ENCODE measurements around the gene NLRP5. TPM values are rescaled to one million over a fixed set of nuclear protein-coding genes. Genes with fewer than 3 reads are reported as not detected.

The NLRP5 gene
- total RNA-seq, 1 donor from 2014 or later = not detected

DNA sequence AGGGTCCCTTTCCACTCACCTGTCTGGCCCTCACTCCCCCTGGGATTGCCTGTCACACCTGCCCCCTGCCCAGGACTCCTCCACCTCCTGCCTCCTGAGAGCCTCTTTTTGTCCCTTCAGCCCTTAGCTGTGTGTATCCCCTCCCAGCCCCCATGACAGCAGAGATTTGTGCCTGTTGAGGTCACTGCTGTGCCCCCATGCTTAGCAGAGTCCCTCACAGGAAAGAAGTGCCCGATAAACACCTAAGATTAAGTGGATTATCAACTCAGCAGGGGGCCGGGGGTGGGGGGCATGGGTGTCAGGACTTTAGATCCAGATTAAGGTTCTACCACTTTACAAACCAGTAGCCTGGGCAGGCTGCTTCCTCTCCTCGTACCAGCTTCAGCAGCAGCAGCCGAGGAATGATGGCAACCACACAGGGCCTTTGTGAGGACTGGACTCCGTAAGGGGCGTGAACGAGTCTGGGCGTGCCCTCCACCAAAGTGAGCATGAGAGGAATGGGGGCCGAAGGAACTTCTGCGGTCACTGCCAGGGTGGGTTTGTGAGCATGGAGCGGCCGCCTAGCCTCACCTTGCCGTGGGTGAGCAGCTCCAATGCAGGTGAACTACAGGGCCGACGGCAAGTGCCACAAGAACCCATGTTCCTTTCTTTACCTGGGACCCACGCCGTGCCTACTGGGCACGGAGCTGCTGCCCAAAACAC is 98.4 kb downstream of the NLRP5 start:
- H3K4me3 ChIP-seq (ENCODE audit: low read depth, low read length) = no peak overlapping the region
- TF ChIP-seq, protein P1, sequence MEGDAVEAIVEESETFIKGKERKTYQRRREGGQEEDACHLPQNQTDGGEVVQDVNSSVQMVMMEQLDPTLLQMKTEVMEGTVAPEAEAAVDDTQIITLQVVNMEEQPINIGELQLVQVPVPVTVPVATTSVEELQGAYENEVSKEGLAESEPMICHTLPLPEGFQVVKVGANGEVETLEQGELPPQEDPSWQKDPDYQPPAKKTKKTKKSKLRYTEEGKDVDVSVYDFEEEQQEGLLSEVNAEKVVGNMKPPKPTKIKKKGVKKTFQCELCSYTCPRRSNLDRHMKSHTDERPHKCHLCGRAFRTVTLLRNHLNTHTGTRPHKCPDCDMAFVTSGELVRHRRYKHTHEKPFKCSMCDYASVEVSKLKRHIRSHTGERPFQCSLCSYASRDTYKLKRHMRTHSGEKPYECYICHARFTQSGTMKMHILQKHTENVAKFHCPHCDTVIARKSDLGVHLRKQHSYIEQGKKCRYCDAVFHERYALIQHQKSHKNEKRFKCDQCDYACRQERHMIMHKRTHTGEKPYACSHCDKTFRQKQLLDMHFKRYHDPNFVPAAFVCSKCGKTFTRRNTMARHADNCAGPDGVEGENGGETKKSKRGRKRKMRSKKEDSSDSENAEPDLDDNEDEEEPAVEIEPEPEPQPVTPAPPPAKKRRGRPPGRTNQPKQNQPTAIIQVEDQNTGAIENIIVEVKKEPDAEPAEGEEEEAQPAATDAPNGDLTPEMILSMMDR (conservative IDR thresholded peaks at IDR 0.05; ENCODE audit: low read depth, low read length) = no peak
- no peak for DNase-seq (ENCODE audit: low read depth)

DNA sequence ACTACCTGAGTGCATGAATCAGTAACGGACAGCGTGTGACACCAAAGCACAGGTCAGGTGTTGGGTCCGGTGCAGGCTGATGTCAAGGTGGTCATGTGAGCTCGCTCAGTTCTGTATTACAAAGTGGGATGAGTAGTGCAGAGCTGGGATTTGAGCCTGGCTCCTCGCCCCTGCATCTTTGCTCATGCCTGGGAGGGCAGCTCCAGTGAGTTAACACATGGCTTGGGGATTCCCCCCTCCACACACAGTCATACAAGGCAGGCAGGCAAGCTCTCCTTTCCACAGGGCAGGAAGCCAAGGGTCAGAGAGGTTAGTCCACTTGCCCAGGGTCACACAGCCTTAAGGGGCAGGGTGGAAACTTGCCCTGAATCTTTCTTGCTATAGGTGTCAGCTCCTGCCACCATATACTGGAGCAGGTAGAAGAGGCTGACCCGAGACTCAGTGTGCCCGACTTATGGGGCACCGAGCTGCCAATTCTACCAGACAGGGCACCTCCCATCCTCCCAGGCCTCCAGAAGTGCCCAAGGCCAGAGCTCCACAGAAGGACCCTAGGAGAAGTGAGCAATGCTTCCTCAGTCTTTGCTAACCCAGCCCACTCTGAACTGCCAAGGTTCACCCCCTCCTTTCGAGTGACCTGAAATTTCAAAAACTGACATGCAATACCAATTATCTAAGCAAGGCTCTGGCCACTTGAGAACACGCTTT is 99.1 kb downstream of the NLRP5 start:
- TF ChIP-seq, protein P1 (conservative IDR thresholded peaks at IDR 0.05; ENCODE audit: low read depth, low read length) = no peak
- H3K4me3 ChIP-seq (ENCODE audit: low read depth, low read length) = no peak overlapping the region
- no peak for DNase-seq (ENCODE audit: low read depth)

DNA sequence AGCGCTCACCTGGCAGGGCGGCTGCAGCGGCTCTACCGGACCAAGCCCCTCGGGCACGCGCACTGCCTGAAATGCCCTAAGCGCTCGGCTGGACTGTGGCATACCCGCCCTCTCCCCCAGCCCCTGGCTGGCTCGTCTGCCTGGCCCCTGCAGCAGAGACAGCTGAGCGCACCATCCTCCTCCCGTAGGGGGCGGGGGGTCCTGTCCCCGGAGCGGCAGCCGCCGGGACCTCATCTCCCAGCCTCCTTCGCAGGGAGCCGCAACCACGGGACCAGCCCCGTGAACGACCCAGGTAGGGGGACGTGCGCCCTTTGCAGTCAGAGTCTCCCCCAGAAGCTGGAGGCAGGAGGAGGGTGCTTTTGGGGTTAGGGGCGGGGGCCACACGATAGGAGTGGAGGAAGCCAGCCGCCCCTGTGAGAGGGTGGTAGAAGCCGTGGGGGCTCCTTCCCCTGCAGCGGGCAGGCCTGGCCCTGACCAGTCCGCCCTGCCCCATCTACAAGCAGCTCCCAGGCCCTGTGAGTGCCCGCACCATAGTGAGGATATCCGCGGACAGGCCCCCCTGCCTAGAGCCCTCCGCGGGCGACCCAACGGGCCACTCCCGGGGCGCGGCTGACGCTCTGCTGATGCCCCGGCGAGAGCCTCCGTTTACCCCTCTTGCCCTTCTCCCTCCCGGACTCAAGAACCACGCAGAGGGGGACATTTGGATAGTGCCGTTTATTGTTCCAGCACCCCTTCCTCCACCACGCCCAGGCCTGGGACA is 100.3 kb downstream of the NLRP5 start:
- TF ChIP-seq, protein P1 (conservative IDR thresholded peaks at IDR 0.05; ENCODE audit: low read depth, low read length) = no peak
- H3K4me3 ChIP-seq (ENCODE audit: low read depth, low read length) = no peak overlapping the region
- DNase-seq (ENCODE audit: low read depth) = no peak

GRCh38 chr19:56087647-56088496 is 101.3 kb downstream of the NLRP5 start:
- no peak overlapping the region for H3K4me3 ChIP-seq (ENCODE audit: low read depth, low read length)
- TF ChIP-seq, protein P1 (conservative IDR thresholded peaks at IDR 0.05; ENCODE audit: low read depth, low read length) = no peak
- DNase-seq (ENCODE audit: low read depth) = no peak

DNA sequence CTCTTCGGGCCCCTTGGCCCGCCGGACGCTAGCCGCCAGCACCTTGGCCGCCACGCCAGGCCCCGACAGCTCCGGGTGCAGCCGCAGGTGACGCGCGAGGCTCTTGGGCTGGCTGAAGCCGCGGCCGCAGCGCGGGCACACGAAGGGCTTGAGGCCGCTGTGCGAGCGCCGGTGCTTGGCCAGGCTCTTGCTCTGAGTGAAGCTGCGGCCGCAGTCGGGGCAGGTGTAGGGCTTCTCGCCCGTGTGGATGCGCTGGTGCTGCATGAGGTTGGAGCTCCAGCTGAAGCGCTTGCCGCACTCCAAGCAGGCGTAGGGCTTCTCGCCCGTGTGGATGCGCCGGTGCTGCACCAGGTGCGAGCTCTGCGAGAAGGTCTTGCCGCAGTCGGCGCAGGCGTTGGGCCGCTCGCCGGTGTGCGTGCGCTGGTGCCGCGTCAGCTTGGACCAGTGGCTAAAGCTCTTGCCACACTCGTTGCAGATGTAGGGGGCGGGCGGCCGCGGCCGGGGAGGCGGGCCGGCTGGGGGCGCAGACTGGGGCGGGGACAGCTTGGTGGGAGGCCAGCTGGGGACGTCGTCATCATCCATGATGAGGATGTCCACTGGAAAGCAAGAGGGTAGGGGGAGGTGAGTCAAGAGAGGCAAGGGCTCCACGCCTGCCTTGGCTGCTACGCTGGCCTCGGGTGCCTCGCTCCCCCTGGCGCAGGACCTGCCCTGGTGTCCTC is 102.1 kb downstream of the NLRP5 start:
- no peak for DNase-seq (ENCODE audit: low read depth)
- H3K4me3 ChIP-seq (ENCODE audit: low read depth, low read length) = no peak overlapping the region
- TF ChIP-seq, protein P1 (conservative IDR thresholded peaks at IDR 0.05; ENCODE audit: low read depth, low read length) = no peak

DNA sequence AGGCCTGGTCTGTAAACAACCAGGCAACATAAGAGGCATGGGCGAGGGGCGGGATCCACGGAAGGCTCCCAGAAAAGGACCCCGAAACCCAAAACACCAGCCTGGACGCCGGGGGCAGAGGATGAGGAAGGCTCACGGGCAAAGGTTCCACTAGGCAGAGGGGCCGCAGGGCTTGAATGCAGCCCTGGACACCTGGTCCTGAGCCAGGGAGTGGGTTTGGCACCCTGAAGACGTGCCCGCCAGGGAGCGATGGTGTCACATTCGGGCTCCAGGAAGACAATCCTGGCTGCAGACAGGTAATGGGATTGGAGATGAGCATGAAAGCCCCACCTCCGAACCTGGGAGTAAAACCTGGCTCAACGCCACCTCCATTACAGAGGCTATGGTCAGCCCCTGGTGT is 102.8 kb downstream of the NLRP5 start:
- no peak overlapping the region for H3K4me3 ChIP-seq (ENCODE audit: low read depth, low read length)
- TF ChIP-seq, protein P1 (conservative IDR thresholded peaks at IDR 0.05; ENCODE audit: low read depth, low read length) = no peak
- DNase-seq (ENCODE audit: low read depth) = no peak
